Erythroblast (primary cell): ENCODE data around the gene LONP1.
"Not testable (repeated sequence)": the region's sequence is repeated elsewhere in the genome, so short reads cannot be mapped to it uniquely, and the experiment has no call there.

Source experiments
- DNase-seq, 2 experiments: peaks; one replicate each; lab custom pipeline; 2025; lab: John Stamatoyannopoulos, UW
- GATA1 ChIP-seq: IDR thresholded peaks from 2 replicates; pipeline ENCODE4 v1.6.1; 2011; ENCODE audit warnings: low read depth, mild to moderate bottlenecking, control low read depth, low read length, moderate library complexity
- POLR2A ChIP-seq: IDR thresholded peaks from 2 replicates; pipeline ENCODE4 v1.6.1; 2011; ENCODE audit warnings: mild to moderate bottlenecking, low read length

Gene LONP1, protein sequence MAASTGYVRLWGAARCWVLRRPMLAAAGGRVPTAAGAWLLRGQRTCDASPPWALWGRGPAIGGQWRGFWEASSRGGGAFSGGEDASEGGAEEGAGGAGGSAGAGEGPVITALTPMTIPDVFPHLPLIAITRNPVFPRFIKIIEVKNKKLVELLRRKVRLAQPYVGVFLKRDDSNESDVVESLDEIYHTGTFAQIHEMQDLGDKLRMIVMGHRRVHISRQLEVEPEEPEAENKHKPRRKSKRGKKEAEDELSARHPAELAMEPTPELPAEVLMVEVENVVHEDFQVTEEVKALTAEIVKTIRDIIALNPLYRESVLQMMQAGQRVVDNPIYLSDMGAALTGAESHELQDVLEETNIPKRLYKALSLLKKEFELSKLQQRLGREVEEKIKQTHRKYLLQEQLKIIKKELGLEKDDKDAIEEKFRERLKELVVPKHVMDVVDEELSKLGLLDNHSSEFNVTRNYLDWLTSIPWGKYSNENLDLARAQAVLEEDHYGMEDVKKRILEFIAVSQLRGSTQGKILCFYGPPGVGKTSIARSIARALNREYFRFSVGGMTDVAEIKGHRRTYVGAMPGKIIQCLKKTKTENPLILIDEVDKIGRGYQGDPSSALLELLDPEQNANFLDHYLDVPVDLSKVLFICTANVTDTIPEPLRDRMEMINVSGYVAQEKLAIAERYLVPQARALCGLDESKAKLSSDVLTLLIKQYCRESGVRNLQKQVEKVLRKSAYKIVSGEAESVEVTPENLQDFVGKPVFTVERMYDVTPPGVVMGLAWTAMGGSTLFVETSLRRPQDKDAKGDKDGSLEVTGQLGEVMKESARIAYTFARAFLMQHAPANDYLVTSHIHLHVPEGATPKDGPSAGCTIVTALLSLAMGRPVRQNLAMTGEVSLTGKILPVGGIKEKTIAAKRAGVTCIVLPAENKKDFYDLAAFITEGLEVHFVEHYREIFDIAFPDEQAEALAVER

DNA sequence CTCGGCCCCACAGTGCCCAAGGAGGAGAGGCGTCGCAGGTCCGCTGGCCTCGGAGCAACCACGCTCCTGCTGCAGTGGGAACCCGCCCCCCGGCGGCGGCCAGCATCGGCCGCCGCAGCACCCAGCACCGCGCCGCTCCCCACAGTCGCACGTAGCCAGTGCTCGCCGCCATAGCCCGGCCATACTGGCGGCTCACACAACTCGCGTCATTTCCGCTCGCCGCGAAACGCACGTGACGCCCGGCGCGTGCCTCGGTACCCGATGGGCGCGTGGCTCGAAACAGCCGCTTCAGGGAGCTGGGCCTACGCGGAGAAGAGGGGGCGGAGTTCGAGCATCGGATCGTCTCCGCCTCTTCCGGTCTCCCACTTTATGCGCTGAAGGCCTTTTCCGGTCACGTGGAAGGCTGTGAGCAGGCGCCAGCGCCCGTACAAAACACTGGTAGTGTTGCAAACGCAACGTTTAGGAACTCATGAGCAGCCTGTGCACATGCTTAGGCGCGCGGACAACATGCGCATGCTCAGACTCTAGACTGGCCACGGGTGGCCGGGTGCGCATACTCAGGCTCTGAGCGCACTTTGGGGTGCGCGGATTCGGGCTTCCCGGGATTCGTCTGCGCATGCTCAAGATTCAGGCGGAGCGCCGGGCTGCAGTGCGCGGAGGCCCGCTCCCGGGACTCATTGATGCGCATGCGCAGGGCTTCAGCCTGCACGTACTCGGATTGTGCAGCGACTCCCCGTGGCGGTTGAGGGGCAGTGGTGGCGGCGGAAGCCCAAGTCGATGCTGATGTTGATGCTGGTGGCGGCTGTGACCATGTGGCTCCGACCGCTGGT is at the start of gene LONP1, which contains the start of gene CATSPERD:
Gene LONP1 (minus strand): TSS at position 186 of the 830 bp plus-strand sequence. CDS start 14 bp downstream, at position 172.
Gene CATSPERD (plus strand): TSS at position 677 of the 830 bp plus-strand sequence. CDS start 101 bp downstream, at position 778.
- peak; percentile 99 for DNase-seq

DNA sequence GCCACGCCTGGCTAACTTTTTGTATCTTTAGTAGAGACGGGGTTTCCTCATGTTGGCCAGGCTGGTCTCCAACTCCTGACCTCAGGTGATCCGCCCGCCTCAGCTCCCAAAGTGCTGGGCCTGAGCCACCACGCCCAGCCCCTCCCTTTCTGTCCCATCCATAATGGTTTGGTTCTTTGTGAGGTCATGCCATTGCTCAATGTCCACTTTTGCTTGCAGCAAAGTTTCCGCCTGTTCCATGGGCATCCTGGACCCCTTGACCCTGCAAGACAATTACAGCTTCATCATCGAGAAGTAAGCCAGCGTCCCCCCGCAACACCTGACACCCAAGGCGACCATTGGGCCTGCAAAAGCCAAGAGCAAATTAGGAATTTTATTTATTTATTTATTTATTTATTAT is 48.0 kb upstream of the LONP1 start:
- DNase-seq, result no peak
- TF ChIP-seq POLR2A (no peak), GATA1 (no peak)

More for the DNA sequence above, at the start of gene LONP1, which contains the start of gene CATSPERD:
- TF ChIP-seq GATA1 (no peak), POLR2A (peak; percentile 92)

DNA sequence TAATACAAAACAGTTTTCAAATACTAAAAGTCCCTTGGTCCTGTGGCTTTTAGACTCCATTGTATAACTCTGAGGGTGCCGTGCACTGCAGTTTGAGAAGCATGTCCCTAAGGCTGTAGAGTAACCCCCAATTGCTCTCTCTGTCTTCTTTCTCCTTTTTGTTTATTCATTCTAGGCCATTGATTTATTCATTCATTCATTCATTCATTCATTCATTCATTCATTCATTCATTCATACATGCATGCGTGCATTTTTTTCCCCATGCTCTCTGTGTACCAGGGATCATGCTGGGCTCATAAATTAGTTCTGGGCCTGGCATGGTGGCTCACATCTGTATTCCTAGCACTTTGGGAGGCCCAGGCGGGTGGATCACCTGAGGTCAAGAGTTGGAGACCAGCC is 45.3 kb upstream of the LONP1 start:
- TF ChIP-seq POLR2A, result no peak
- TF ChIP-seq GATA1, result no peak

DNA sequence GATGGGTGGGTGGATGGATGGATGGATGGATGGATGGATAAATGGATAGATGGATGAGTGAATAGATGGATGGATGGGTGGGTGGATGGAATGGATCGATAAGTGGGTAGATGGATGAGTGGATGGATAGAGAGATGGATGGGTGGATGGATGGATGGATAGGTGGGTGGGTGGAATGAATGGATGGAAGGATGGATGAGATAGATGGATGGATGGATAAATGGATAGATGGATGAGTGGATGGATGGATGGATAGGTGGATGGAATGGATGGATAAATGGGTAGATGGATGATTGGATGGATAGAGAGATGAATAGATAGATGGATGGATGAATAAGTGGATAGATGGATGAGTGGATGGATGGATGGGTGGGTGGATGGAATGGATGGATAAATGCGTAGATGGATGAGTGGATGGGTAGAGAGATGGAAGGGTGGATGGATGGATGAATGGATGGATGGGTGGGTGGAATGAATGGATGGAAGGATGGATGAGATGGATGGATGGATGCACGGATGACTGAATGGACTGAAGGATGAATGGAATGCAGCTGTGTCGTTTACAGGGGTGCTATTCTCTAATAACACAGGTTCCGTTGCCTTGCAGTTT is 42.8 kb upstream of the LONP1 start:
- TF ChIP-seq POLR2A, result no peak
- no peak for TF ChIP-seq GATA1
- no peak for DNase-seq

More for the DNA sequence above, 45.3 kb upstream of the LONP1 start:
- DNase-seq, result no peak

DNA sequence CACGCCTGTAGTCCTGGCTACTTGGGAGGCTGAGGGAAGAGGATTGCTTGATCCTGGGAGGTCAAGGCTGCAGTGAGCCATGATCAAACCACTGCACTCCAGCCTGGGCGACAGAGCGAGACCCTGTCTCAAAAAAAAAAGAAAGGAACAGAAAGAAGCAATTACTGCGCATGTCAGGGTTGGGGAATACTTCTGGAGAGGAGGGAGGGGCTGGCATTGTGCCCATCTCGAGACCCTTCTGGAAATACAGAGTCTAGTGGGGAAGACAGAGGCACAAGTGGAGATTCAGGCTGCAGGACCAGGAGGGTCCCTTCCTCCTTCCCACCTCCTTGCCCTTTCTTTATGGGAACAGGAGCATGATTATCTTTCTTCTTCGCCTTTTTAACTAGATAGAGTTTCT is 33.8 kb upstream of the LONP1 start:
- no peak for DNase-seq
- TF ChIP-seq POLR2A (no peak), GATA1 (no peak)

DNA sequence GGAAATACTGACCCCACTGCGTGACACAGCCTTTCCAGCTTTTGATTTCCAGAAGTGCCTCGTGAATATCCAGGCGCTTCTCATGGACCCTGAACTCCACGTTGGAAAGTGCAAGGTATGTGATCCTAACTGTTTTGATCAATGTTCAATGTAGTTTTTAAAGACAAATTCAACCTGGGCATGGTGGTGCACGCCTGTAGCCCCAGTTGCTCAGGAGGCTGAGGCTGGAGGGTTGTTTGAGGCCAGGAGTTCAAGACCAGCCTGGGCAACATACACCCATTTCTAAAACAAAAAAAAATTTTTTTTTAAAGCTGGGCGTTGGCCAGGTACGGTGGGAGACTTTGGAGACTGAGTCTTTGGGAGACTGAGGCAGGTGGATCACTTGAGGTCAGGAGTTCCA is 31.8 kb upstream of the LONP1 start:
- DNase-seq, result no peak
- TF ChIP-seq GATA1 (no peak), POLR2A (no peak)

DNA sequence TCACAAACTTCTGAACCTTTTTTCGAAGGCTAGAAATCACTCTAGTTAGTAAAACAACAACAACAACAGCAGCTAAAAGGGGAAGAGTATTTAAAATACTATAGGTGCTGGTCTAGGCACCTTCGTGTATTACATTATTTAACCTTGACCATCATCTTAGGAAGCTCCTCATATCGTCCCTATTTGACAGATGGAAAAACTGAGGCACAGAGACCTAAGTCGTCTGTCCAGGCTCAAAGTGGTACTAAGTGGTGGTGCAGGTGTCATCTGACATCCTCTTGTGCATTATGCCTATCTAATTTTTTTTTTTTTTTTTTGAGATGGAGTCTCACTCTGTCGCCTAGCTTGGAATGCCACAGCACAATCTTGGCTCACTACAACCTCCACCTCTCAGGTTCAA is 29.6 kb upstream of the LONP1 start:
- no peak for TF ChIP-seq GATA1
- no peak for TF ChIP-seq POLR2A
- no peak for DNase-seq

DNA sequence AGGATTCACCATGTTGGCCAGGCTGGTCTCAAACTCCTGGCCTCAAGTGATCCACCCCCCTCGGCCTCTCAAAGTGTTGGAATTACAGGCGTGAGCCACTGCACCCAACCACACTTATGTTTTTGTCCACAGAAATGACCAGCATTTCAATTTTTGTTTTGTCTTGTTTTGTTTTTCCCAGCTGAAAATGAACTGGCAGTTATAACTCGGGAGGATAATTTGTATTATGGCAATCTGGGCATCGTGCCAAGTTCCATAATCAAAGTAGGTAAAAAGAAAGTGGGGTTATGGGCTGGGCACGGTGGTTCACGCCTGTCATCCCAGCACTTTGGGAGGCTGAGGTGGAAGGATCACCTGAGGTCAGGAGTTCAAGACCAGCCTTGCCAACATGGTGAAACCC is 29.0 kb upstream of the LONP1 start:
- not testable (repeated sequence) for DNase-seq

DNA sequence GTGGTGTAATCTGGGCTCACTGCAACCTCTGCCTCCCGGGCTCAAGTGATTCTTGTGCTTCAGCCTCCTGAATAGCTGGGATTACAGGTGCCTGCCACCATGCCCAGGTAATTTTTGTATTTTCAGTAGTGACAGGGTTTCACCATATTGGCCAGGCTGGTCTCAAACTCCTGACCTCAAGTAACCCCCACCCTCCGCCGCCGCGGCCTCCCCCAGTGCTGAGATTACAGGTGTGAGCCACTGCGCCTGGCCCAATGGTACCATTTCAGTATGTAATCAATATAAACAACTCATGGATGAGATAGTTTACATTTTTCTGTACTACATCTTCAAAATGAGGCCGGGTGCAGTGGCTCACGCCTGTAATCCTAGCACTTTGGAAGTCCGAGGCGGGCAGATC is 25.1 kb upstream of the LONP1 start:
- not testable (repeated sequence) for DNase-seq

DNA sequence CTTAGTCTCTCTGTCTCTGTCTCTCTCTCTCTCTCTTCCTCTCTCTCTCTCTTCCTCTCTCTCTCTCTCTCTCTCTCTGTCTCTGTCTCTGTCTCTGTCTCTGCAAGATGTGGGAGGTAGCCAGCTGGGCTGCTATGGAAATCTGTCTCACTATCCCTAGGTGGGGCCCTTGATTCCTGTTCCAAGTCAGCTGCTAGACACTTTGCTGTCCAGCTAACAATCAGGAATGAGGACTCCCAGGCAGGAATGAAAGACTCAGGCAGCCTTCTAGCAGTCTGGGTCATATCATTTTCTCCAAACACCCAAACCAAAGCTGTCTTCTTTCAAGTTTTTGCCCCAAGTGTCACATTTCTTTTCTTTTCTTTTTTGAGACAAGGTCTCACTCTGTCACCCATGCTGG is 23.7 kb upstream of the LONP1 start:
- TF ChIP-seq GATA1 (no peak), POLR2A (no peak)
- no peak for DNase-seq

DNA sequence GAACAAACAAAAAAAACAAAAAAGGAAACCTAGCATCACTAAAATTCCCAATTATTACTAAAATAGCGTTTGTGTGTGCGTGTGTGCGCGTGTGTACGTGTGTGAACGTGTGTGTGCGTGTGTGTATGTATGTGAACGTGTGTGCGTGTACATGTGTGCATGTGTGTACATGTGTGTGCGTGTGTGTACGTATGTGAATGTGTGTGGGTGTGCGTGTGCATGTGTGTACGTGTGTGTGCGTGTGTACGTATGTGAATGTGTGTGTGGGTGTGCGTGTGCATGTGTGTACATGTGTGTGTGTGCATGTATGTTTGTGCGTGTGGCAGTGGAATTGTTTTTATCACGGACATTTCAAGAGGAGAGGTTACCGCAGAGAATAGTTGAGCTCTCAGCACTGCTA is 22.1 kb upstream of the LONP1 start:
- no peak for TF ChIP-seq POLR2A
- no peak for TF ChIP-seq GATA1
- no peak for DNase-seq

DNA sequence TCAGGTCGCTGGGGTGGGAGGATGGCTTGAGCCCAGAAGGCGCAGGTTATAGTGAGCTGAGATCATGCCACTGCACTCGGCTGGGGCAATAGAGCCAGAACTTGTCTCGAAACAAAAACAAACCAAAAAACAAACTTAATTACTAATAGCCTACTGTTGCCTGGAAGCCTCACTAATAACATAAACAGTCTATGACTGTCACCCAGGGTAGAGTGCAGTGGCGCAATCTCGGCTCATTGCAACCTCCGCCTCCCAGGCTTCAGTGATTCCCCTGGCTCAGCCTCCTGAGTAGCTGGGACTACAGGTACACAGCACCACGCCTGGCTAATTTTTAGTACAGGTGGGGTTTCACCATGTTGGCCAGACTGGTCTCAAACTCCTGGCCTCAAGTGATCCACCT is 18.5 kb upstream of the LONP1 start:
- no peak for DNase-seq
- TF ChIP-seq GATA1 (no peak), POLR2A (no peak)

DNA sequence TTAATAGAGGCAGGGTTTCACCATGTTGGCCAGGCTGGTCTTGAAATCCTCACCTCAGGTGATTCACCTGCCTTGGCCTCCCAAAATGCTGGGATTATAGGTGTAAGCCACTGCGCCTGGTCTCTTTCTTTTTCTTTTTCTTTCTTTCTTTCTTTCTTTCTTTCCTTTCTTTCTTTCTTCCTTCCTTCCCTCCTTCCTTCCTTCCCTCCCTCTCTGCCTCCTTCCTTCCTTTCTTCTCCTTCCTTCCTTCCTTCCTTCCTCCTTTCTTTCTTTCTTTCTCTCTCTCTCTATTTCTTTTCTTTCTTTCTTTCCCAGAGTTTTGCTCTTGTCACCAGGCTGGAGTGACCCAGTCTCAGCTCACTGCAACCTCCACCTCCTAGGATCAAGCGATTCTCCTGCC is 13.2 kb upstream of the LONP1 start:
- DNase-seq, result not testable (repeated sequence)
